ENCODE measurements around the gene ADM5. TPM values are rescaled to one million over a fixed set of nuclear protein-coding genes. Genes with fewer than 3 reads are reported as not detected.

The ADM5 gene
- total and polyA plus RNA-seq, 10 of the 15 experiments (the other 5 are each of a cell fraction or from before 2014, with no cell fraction given), result 0.05 to 6.0 (median 1.2) TPM; not detected in 1

DNA sequence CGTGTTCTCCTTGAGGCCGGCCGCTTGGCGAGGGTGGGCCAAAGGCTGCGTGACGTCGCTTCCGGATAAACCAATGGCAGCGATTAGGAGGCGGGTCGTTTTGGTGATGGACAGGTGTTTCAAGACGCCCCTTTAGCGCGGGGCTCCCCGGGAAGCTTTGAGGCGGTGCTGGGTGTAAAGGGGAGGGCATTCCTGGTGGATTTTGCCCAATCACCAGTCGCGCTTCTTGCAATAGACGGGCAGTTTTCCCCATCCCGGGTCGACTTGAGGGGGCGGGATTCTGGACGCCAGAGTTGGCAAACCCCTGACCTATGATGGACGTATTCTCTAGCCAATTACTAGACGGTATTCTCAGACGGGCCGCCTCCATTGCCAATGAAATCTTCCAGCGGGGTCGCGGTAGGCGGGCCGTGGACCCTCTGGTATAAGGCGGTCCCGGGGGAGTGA lies 12.6 kb upstream of the ADM5 start (continued):
- TF ChIP-seq NFYA (IDR thresholded peaks at IDR 0.05; ENCODE audit: borderline replicate concordance, low read depth, low read length), result peak; percentile 35
- no peak for TF ChIP-seq SUPT20H (IDR thresholded peaks at IDR 0.05; ENCODE audit: borderline replicate concordance, control insufficient read depth, low read depth, low read length)
- no peak for TF ChIP-seq BMI1 (IDR thresholded peaks at IDR 0.05; ENCODE audit: borderline replicate concordance)
- TF ChIP-seq CREB1 (IDR thresholded peaks at IDR 0.05; ENCODE audit: low read depth), result peak; percentile 87
- TF ChIP-seq HDAC2 (IDR thresholded peaks at IDR 0.05), result no peak
- no peak for TF ChIP-seq TAF1 (IDR thresholded peaks at IDR 0.05; ENCODE audit: borderline replicate concordance, low read depth, low read length)
- TF ChIP-seq E2F4 (IDR thresholded peaks at IDR 0.05; ENCODE audit: low read depth, low read length), result 0 out of 2 replicates have a peak, but pooled peaks have one; percentile 23
- peak; percentile 92 for TF ChIP-seq NR2C1 (IDR thresholded peaks at IDR 0.05)
- peak; percentile 44; the same call in 1 of the 2 replicates for TF ChIP-seq GABPA (IDR thresholded peaks at IDR 0.05; ENCODE audit: low read depth)
- TF ChIP-seq PBX3 (IDR thresholded peaks at IDR 0.05; ENCODE audit: insufficient replicate concordance, low read depth, low read length), result peak; percentile 93
- TF ChIP-seq MEF2A (IDR thresholded peaks at IDR 0.05; ENCODE audit: insufficient read depth, low read depth, low read length), result no peak
- peak; percentile 97 for TF ChIP-seq CEBPZ (IDR thresholded peaks at IDR 0.05; ENCODE audit: low read depth, low read length)
- peak; percentile 93 for TF ChIP-seq SP1 (IDR thresholded peaks at IDR 0.05; ENCODE audit: low read depth, low read length)
- TF ChIP-seq IRF5 (IDR thresholded peaks at IDR 0.05; ENCODE audit: borderline replicate concordance), result no peak
- peak; percentile 89 for TF ChIP-seq NFYB (IDR thresholded peaks at IDR 0.05; ENCODE audit: insufficient read depth, low read depth, low read length)
- 0 out of 2 replicates have a peak, but pooled peaks have one; percentile 15 for TF ChIP-seq SREBF1 (IDR thresholded peaks at IDR 0.05; ENCODE audit: low read length)
- TF ChIP-seq YBX1 (IDR thresholded peaks at IDR 0.05), result no peak
- no peak for TF ChIP-seq ZNF24 (IDR thresholded peaks at IDR 0.05)
